SH-SY5Y (cell line): ENCODE measurements around the gene INPP5A.

ENCODE experiments used
- GATA2 ChIP-seq: IDR thresholded peaks from 2 replicates; pipeline ENCODE4 v1.6.1; 2011; ENCODE audit warnings: mild to moderate bottlenecking, low read depth, low read length
- GATA3 ChIP-seq: IDR thresholded peaks from 2 replicates; pipeline ENCODE4 v1.6.1; 2011; ENCODE audit warnings: low read depth, mild to moderate bottlenecking, low read length, moderate library complexity

- TF ChIP-seq GATA3 (no peak), GATA2 (no peak)
Measured at GRCh38 chr10:132764108-132764507, 226.5 kb downstream of the INPP5A start.
